Hematopoietic multipotent progenitor cell treated with erythropoietin and hydrocortisone succinate and interleukin-3 and kit ligand, for 17 days (in vitro differentiated cells): Measurements from ENCODE around the gene ARFRP1.
"Not testable (repeated sequence)": the region's sequence is repeated elsewhere in the genome, so short reads cannot be mapped to it uniquely, and the experiment has no call there.

Experiments
- DNase-seq: peaks from one replicate; pipeline ENCODE4 v3.0.0-alpha.2; 2015; ENCODE audit warnings: low spot score

The ARFRP1 gene

DNA sequence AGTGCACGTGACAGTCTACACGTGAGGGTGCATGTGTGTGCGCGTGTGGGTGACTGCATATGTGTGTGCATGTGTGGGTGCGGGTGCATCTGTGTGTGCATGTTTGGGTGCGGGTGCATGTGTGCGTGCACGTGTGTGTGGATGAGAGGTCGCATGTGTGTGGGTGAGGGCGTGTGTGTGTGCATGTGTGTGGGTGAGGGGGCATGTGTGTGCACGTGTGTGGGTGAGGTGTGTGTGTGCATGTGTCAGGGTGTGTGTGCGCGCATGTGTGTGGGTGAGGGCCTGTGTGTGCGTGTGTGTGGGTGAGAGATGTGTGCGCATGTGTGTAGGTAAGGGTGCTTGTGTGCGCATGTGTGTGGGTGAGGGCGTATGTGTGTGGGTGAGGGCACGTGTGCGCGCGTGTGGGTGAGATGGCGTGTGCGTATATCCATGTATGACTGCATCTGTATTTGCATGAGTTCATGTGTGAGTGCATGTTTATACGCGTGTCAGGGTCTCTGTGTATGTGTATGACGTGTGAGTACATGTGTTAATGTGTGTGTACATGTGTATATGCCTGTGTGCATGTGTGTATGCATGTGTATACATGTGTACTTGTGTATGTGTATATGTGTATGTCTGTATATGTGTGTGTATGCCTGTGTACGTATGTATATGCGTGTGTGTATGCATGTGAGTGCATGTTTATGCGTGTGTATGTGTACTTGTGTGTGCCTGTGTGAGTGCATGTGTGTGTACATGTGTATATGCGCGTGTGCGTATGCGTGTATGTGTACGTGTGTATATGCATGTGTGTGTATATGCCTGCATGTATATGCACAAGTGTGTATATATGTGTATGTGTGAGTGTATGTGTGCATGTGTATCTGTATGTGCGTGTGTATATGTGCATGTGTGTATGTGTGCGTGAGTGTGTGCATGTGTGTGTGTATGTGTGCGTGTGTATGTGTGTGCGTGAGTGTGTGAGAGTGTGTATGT, 24.6 kb upstream of the ARFRP1 start:
- DNase-seq: no peak

DNA sequence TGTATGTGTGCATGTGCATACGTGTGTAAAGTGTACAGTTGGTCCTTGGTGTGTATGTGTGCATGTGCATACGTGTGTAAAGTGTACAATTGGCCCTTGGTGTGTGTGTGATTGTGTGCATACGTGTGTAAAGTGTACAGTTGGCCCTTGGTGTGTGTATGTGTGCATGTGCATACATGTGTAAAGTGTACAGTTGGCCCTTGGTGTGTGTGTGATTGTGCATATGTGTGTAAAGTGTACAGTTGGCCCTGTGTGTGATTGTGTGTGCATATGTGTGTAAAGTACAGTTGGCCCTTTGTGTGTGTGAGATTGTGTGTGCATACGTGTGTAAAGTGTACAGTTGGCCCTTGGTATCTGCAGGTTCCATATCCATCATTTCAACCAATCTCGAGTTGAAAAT, 23.6 kb upstream of the ARFRP1 start:
- DNase-seq: no peak

DNA sequence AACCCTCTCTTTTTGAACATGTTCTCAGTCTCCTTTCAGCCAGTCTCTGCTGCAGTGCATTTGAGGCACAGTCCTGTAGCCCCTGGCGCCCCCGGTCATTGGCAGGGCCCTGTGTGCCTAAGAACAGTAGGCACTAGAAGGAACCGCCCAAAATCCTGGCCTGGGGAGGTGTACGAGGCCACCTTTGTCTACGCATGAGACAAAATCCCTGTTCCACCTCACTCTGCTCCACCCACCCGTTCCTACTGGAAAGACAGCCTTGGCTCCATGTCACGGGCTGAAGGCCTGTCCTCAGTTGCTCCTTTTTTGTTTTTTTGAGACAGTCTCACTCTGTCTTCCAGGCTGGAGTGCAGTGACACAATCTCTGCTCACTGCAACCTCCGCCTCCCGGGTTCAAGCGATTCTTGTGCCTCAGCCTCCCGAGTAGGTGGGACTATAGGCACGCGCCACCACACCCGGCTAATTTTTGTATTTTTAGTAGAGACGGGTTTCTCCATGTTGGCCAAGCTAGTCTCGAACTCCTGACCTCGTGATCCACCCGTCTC, 22.5 kb upstream of the ARFRP1 start:
- DNase-seq: not testable (repeated sequence)

DNA sequence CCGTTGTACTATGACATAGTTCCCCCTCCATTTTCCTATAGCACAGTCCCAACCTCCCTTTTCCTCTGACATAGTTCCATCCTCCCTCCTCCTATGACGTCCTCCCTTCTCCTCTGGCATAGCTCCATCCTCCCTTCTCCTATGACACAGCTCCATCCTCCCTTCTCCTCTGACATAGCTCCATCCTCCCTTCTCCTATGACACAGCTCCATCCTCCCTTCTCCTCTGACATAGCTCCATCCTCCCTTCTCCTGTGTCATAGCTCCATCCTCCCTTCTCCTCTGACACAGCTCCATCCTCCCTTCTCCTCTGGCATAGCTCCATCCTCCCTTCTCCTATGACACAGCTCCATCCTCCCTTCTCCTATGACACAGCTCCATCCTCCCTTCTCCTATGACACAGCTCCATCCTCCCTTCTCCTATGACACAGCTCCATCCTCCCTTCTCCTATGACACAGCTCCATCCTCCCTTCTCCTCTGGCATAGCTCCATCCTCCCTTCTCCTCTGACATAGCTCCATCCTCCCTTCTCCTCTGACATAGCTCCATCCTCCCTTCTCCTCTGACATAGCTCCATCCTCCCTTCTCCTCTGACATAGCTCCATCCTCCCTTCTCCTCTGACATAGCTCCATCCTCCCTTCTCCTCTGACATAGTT, 15.3 kb upstream of the ARFRP1 start:
- not testable (repeated sequence) for DNase-seq

DNA sequence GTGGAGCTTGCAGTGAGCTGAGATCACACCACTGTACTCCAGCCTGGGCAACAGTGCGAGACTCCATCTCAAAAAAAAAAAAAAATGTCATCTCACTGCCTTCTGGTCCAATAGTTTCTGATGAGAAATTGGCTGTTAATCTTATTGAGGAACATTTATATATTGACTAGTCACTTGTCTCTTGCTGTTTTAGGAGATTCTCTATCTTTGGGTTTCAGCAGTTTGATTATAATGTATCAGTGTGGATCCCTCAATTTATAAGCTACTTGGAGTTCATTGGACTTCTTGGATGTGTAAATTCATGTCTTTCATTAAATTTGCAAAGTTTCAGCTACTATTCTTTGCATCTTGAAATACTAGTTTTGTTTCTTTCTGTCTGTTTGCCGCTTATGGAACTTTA, 11.2 kb upstream of the ARFRP1 start:
- DNase-seq: no peak

DNA sequence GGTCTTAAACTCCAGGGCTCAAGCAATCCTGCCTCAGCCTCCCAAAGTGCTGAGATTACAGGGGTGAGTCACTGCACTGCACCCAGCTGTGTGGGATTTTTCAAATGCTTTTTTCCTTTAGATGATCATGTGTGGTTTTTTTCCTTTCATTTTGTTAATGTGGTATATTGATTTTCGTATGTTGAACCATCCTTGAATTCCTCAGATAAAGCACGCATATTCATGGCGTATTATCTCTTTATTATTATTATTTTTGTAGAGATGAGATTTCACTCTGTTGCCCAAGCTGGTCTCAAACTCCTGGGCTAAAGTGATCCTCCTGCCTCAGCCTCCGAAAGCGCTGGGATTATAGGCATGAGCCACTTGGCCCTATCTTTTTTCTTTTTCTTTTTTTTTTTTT, 7.1 kb upstream of the ARFRP1 start:
- no peak for DNase-seq

DNA sequence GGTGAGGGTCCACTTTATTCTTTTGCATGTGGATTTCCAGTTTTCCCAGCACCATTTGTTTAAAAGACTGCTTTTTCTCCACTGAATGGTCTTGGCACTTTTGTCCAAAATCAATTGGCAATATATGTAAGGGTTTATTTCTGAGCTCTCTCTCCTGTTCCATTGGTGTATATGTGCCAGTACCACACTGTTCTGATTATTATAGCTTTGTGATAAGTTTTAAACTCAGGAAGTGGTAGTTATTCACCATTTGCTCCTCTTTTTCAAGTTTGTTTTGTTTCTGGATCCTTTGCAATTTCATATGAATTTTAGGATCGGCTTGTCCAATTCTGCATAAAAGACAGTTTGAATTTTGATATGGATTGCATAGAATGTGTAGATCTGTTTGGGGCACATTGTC, 4.4 kb upstream of the ARFRP1 start:
- no peak for DNase-seq

DNA sequence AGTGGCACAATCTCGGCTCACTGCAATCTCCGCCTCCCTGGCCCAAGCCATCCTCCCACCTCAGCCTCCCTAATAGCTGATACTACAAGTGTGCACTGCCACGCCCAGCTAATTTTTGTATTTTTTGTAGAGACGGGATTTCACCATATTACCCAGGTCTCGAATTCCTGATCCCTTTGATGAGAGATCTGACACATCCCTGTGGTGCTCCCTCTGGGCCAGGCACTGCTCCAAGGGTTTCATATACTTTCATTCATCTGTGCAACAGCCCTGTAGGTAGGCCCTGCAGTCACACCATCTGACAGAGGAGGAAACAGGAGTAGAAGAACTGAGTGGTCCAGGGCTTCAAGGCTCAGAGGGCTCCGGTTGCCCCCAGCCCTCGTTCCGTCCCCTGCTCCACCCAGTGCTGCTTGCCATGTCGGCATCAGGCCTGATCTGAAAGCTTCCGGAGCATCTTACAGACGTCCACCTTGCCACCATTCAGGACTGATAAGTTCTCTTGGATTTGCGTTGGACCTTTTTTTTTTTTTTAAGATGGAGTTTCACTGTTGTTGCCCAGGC, 3.4 kb upstream of the ARFRP1 start:
- DNase-seq: no peak

DNA sequence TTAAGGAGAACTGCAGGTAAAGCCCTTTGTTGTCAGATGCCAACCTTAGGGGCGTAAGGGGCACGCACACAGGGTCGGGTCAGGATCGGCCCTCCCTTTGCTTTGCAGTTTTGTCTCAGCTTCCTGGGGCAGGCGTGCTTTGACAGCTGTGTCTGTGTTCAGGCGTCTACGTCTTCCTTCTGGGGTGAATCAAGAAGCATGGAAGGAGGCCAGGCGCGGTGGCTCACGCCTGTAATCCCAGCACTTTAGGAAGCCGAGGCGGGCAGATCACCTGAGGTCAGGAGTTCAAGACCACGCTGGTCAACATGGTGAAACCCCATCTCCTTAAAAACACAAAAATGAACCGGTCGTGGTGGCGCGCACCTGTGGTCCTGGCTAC, 1.4 kb upstream of the ARFRP1 start:
- no peak for DNase-seq

DNA sequence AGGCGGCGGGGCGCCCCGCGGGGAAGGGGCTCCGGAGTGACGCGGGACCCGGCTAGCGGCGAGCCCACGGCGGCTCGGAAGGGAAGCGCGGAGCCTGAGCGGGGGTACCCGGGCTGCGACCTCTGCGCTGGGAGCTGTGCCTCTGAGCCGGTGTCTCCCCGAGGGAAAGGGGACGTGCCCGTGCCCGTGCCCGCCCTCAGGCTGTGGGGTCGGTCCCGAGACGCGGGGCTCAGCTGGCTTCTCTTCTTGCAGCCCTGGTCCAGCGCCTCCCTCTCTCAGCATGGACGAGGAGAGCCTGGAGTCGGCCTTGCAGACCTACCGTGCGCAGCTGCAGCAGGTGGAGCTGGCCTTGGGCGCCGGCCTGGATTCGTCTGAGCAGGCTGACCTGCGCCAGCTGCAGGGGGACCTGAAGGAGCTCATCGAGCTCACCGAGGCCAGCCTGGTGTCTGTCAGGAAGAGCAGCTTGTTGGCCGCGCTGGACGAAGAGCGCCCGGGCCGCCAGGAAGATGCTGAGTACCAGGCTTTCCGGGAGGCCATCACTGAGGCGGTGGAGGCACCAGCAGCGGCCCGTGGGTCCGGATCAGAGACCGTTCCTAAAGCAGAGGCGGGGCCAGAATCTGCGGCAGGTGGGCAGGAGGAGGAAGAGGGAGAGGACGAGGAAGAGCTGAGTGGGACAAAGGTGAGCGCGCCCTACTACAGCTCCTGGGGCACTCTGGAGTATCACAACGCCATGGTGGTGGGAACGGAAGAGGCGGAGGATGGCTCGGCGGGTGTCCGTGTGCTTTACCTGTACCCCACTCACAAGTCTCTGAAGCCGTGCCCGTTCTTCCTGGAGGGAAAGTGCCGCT, 749 bp upstream of the ARFRP1 start:
- DNase-seq: no peak

DNA sequence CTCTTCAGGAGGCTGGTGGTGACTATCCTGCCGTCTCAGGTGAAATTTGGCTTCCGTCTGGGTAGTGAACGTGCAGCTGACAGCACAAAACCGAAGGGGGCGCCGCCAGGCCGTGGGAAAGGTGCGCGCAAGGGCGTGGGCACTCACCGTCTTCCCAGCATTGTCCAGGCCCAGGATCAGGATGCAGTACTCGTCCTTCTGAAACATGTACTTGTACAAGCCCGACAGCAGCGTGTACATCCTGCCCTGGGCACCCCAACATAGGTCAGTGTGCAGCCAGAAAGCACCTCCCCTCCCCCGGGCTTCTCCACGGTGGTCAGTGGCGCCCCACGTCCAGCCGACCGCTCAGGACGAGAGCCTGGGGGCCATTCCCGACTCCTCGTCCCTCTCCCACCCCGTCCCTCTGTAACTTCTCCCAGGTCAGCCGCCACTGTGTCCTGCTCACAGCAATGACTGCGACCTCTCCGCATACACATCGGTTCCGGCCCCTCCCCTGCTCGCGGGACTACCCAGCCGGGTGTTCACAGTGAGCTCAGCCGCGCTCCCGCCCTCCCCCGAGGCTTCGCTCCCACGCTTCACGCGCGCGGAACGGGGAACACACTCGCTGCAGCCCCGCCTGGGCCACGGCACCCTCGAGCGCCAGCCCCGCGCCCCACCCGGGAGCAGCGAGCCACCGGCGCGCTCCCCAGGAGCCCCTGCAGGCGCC, 771 bp downstream of the ARFRP1 start:
- peak; percentile 26 for DNase-seq

DNA sequence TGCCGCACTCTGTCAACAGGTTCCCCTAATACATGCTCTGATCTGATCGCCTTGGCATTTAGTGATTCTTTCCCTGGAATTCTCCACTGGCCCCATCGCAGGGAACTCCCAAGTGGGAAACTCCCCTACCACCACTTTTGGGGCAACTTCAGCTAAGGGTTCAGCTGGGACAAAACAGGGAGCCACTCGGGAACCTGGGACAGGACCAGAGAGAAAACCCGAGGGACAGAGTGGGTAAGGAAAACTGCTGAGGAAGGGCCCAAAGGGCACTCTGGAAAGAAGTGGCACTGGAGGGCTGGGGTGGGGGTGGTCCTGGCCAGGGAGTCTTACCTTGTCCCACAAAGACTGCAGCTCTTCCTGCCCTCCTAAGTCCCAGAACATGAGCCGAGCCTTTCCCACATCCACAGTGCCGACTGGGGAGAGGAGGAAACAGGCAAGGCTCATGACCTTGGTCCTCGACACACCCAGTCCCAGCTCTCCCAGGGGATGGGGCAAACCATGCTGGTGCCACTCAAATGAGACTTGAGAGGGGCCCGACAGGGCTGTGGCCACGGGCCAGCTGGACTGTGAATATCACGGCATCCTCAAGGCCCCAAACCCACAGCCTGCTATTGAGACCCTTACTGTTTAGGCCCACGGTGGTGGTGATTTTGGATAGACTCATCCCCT, 1.6 kb downstream of the ARFRP1 start:
- no peak for DNase-seq

DNA sequence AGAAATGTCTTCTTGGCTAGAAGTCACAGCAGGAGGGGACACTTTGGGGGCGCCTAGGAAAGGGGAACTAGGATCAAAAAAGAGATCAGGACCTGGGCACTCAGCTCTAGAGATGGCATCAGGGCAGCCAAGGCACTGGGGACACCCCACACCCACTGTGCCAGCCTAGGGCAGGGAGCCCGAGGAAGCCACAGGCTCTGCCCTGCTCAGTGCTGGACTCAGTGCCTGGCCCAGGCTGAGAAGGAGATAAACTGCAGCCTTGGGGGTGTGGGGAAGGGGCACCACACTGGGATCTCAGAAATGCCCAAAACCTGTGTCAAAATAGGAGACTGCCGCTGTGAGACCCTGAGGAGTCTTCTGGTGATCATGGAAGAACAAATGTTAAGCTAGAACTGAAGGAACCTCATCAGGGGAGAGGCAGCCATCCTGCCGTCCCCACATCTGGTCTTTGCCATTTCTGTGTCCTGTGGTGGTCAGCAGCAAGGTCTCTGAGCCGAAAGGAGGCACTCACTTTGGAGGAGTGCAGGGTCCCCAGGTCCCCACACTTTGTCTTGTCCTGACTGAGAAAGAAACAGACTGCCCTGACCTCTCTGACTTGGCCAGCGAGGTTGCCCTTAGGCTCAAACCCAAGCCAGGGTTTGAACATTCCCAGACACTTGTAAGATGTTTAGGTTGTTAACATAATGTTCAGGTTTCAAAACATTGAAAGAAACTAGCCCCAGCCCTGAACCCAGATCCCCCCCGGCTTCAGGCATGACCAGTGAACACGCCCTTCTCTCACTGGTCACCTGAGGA, 2.3 kb downstream of the ARFRP1 start:
- no peak for DNase-seq

DNA sequence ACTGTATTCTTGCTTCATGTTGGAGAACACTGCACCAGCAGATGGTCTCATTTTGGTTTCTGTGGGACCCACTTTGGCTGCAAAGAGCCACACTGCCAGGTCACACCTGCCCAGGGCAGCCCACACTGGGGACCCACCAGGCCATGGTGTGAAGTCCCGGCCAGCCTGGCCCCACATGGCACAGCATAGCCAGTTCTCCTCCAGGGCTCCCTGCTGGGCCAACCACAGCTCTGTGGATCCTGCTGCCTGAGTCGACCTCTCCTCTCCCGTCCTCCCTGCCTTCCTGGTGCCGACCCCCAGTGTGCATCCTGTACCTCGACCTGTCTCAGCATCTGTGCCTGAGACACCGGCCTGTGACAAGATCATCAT, 3.0 kb downstream of the ARFRP1 start:
- DNase-seq: no peak

DNA sequence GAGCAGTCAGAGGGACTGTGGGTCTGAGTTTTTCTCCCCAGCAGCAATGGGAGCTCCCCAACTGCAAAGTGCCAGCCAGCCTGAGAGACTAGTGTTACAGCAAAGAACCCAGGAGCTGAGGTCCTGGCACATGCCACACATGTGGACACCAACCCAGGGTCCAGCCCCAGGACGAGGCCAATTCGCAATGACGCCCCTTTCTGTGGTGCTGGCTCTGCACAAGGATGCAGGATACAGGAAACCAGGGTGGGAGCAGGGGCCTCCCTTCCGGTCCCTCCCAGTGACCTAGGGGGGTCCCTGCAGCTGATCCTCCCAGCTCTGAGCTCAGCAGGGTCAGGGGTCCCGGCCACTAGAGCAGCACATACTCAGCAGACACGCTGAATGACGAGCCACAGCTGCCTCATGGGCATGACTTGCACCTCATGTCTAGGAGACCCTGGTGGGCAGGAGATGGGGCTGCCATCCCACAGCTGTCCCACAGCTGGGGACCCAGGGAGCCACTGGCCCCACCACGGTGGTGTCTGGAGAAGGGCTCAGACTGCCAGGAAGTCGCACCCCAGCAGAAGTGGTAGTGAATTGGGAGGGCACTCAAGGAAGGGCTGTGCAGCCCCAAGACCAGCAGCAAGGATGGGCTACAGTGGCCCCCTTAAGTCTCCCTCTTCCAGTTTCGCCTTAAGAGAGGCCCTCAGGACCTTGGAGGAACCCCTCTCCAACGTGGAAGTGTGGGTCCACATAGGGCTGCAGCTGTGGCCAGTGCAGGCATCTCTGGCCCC, 3.6 kb downstream of the ARFRP1 start:
- DNase-seq: no peak

DNA sequence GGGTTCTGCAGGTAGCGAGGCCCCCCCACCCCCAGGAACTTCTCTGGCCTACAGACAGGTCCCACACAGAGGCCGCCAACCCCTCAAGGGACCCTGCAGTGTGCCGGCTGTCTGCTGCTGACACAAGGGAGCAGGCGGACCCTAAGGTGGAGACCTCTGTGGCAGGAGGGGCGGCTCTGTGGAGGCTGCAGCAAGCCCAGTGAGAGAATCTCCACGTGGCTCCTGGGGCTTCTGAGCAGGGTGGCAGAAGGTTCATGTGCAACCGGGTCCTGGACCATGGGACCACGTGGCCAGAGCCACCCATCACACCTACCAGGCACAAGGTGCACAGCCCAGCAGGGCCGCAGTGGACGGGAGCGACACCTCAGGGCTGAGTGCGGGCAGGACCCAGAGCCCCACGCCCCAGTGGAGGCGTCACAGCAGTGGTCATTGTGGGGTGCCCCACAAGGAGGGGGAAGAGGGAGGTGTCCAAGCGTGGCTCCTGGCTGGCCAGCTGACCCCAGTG, 4.3 kb downstream of the ARFRP1 start:
- DNase-seq: no peak

DNA sequence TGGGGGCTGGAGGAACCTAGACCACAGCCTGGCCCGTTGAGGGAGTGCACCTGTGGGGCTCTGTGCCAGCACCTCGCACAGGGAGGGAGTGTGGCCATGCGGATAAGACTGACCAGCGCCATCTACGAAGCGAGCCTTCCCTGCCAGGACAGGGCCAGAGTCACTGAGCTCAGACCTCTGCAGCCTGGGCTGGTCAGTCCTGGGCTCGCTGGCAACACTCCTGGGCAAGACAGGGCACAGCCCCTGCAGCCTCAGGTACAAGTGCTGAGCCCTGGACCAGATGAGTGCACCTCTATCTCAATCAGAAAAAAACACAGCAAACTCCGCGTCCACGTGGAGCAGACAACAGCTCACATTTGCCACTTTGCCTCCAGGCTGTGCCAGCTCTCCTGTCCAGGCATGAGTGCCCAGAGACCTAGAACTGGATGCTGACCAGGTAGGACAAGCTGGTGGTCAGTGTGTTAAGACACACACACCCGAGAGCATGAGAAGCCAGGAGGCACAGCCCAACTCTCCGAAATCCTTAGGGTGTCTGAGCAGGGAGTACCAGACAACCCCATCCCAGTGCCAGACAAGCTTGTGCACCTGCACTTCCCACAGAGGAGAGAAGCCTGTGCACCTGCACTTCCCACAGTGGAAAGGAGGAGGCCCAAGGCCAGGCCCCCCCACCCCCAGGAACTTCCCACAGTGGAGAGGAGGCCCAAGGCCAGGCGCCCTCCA, 4.9 kb downstream of the ARFRP1 start:
- no peak for DNase-seq

DNA sequence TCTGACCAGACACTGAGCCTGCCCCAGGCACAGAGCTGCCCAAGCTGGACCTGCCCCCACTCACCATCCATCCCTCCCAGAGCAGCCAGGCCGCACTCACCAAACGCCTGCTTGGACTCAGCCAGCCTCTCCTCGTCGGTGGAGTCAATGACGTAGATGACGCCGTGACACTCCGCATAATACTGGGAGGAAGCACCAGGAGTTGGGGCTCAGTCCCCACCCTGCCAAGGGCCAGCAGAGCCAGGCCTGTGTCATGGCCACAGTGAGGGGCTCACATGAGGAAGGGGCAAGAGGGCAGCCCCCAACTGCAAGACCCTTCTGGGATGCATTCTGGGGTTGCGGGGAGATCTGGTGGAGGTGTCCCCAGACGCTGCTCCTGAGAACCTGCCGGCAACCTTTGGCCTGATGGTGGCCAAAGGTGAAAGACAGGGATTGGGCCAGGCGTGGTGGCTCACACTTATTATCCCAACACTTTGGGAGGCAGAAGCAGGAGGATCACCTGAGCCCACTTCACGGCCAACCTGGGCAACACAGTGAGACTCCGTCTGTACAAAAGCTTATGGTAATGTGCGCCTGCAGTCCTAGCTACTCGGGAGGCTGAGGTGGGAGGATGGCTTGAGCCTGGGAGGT, 5.6 kb downstream of the ARFRP1 start:
- no peak for DNase-seq
